Sigmoid colon (tissue), 7 donors: ENCODE measurements around the gene FSD1L. TPM values are rescaled to one million over a fixed set of nuclear protein-coding genes. Genes with fewer than 3 reads are reported as not detected.
A peak's percentile ranks its signal among the peaks of the same experiment; 100 is the strongest.

ENCODE experiments used
- DNase-seq: peaks from one replicate; pipeline ENCODE4 v3.0.0-alpha.2; 2019
- H3K27ac ChIP-seq, 4 donors: fragments of 200-600 bp; sonication (generic); one replicate each; pipeline ENCODE4 v1.5.1; 2016 to 2019; ENCODE audit warnings: mild to moderate bottlenecking in 1 of 4
- H3K27me3 ChIP-seq, 3 donors: fragments of 200-600 bp; sonication (generic); one replicate each; pipeline ENCODE4 v1.5.1; 2019; ENCODE audit warnings: mild to moderate bottlenecking in 1 of 3
- H3K36me3 ChIP-seq, 4 donors: fragments of 200-600 bp; sonication (generic); one replicate each; pipeline ENCODE4 v1.5.1; 2016 to 2019
- H3K4me1 ChIP-seq, 4 donors: fragments of 200-600 bp; sonication (generic); one replicate each; pipeline ENCODE4 v1.5.1; 2017 to 2019
- H3K4me3 ChIP-seq, 4 donors: fragments of 200-600 bp; sonication (generic); one replicate each; pipeline ENCODE4 v1.5.1; 2017 to 2019; ENCODE audit warnings: mild to moderate bottlenecking in 2 of 4, moderate library complexity in 1 of 4
- H3K9me3 ChIP-seq, 4 donors: fragments of 200-600 bp in 3 of 4; sonication (generic) in 3 of 4; one replicate each; pipeline versions ENCODE4 v1.5.1 to v1.6.1; 2013 to 2019
- EP300 ChIP-seq, 4 donors: sonication (generic); formaldehyde crosslinking; IDR thresholded peaks; one replicate each; pipeline ENCODE4 v1.6.1; 2017; ENCODE audit warnings: antibody characterized with exemption in 4 of 4
- POLR2A ChIP-seq, 2 donors: fragments of 450-650 bp; IDR thresholded peaks; one replicate each; pipeline ENCODE4 v1.6.1; 2016; ENCODE audit warnings: antibody characterized with exemption in 2 of 2, mild to moderate bottlenecking in 2 of 2, moderate library complexity in 2 of 2
- POLR2AphosphoS5 ChIP-seq, 4 donors: sonication (generic); formaldehyde crosslinking; IDR thresholded peaks; one replicate each; pipeline ENCODE4 v1.6.1; 2017; ENCODE audit warnings: antibody characterized with exemption in 4 of 4
- WGBS, 2 donors: extraction: QIAGEN DNeasy Blood & Tissue Kit; methylation state at CpG; one replicate each; pipeline ENCODE4 v1.1.7; 2013; 5-methylcytosine and 5-hydroxymethylcytosine counted together
- intact Hi-C: fragments of 100-400 bp; cut with DNase I; formaldehyde crosslinking; loops from one replicate; pipeline ENCODE4 v1.15.1; 2023
- polyA plus RNA-seq, 3 donors: library from polyadenylated mRNA; stranded (reverse); fragments of 200-250 nt; gene quantifications; one replicate each; pipeline ENCODE4 v1.2.3, GENCODE V29; 2013
- total RNA-seq, 4 donors: library from RNA; depleted of rRNA; stranded (reverse); fragments of >200 nt; gene quantifications; one replicate each; pipeline ENCODE4 v1.1.0, GENCODE V29; 2016
- TF ChIP-seq, protein P1 (sequence below), 4 experiments: fragments of 450-650 bp in 3 of 4; fragments of 200-600 bp in 1 of 4; IDR thresholded peaks; one replicate each; pipeline ENCODE4 v1.5.1; 2016 to 2019; ENCODE audit warnings: antibody characterized with exemption in 4 of 4, mild to moderate bottlenecking in 3 of 4, moderate library complexity in 2 of 4
- donor health status: healthy with polysubstance abuse.
- donor health status: Bipolar disorder and iron deficiency.
- donor health status: healthy.

FSD1L gene
- total and polyA plus RNA-seq, 7 donors: 1.2 to 6.4 (median 3.9) TPM

DNA sequence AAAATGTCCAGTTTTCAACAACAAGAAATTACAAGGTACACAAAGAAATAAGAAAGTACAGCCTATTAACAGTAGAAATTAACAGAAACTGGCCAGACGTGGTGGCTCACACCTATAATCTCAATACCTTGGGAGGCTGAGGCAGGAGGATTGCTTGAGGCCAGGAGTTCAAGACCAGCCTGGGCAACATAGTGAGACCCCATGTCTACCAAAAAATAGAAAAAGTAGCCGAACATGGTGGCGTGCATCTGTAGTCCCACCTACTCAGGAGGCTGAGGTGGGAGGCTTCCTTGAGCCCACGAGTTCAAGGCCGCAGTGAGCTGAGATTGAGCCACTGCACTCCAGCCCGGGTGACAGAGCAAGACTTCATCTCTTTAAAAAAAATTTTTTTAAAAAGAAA, 41.5 kb upstream of the FSD1L start:
- Histone ChIP-seq H3K9me3 (peaks cover 0 to 3% (median 0%) of the 10 kb centered on the region in 4 donors), H3K27ac (no peak overlapping the region), H3K27me3 (no peaks in the 10 kb centered on the region), H3K36me3 (no peaks in the 10 kb centered on the region), H3K4me3 (no peak overlapping the region), H3K4me1 (no peaks in the 10 kb centered on the region)
- 95 to 96% methylated on average over 6 of the region's 6 CpGs for WGBS, 2 donors
- intact Hi-C loops: no loop called here
- DNase-seq: no peak
- TF ChIP-seq, protein P1, sequence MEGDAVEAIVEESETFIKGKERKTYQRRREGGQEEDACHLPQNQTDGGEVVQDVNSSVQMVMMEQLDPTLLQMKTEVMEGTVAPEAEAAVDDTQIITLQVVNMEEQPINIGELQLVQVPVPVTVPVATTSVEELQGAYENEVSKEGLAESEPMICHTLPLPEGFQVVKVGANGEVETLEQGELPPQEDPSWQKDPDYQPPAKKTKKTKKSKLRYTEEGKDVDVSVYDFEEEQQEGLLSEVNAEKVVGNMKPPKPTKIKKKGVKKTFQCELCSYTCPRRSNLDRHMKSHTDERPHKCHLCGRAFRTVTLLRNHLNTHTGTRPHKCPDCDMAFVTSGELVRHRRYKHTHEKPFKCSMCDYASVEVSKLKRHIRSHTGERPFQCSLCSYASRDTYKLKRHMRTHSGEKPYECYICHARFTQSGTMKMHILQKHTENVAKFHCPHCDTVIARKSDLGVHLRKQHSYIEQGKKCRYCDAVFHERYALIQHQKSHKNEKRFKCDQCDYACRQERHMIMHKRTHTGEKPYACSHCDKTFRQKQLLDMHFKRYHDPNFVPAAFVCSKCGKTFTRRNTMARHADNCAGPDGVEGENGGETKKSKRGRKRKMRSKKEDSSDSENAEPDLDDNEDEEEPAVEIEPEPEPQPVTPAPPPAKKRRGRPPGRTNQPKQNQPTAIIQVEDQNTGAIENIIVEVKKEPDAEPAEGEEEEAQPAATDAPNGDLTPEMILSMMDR (IDR thresholded peaks at IDR 0.05): no peak
- no peak for TF ChIP-seq POLR2A (IDR thresholded peaks at IDR 0.05)
- TF ChIP-seq EP300 (IDR thresholded peaks at IDR 0.05): no peak
- no peak for TF ChIP-seq POLR2AphosphoS5 (IDR thresholded peaks at IDR 0.05)

DNA sequence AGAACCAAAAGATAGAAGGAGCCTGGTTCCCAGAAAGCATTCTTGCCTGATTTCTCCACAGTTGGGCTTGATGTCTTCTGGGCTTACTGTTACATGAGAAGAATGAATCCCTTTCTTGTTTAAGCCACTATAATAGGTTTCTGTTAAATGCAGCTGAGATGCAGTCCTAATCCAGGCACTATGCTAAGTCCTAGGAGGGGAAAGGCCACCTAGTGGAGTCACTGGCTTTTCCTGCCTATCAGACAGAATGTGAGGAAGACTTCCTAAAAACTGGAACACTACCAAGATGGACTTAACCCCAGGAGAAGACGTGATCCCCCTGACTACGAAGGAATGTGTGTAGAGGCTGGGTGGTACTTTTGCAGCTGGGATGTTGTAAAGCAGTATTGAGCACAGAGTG, 34.3 kb upstream of the FSD1L start:
- Histone ChIP-seq H3K4me3 (no peak overlapping the region), H3K27me3 (no peaks in the 10 kb centered on the region), H3K27ac (no peak overlapping the region), H3K4me1 (peaks cover 0 to 7% (median 4%) of the 10 kb centered on the region in 4 donors), H3K36me3 (no peaks in the 10 kb centered on the region), H3K9me3 (peaks cover 0 to 5% (median 0%) of the 10 kb centered on the region in 4 donors)
- TF ChIP-seq, protein P1 (IDR thresholded peaks at IDR 0.05): peak in 3 of 4 experiments; percentile 9 to 29 (median 23)
- TF ChIP-seq POLR2AphosphoS5 (IDR thresholded peaks at IDR 0.05): no peak
- 18 to 53% methylated on average over 2 of the region's 2 CpGs for WGBS, 2 donors
- intact Hi-C loops: loop anchor here (10.0 kb wide), 2 partner anchors 419 to 649 kb away; partner anchors contain the start of gene NIPSNAP3B
- no peak for DNase-seq

DNA sequence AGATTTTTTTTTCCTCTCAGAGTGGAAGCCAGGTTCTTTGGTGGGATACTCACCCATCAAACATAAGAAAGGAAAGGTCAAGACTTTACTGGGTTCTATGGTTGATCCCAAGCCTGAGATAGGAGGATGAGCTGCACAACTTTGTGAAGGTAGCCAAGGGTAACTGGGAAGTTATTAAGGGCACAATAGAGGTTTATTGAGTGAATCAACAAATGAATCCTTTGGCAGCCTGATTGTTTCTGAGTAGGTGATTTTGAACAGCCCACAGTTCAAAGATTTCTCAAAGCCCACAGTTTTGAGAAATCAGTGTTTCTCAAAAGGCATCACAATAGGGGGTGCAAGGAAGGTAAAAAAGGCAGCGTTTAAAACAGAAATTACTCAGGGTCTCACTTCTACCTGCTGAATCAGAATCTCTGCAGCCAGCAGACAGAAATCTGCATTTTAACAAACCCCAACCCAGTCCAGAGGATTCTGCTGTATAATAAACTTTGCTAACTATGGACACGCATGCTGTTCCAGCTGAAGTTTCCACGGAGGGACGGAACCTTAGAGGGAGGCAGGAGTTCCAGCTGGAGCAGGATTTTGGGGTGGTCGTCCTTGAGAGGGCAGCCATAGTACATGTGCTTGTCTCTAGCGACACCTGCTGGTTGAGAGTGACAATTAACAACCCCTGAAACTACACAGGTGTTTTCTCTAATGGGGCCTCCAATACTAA, 32.7 kb upstream of the FSD1L start:
- TF ChIP-seq POLR2A (IDR thresholded peaks at IDR 0.05) (no peak), POLR2AphosphoS5 (IDR thresholded peaks at IDR 0.05) (peak in 1 of 4 donors; percentile 13), EP300 (IDR thresholded peaks at IDR 0.05) (no peak)
- TF ChIP-seq, protein P1 (IDR thresholded peaks at IDR 0.05): peak; percentile 70 to 90 (median 87)
- peak; percentile 75 for DNase-seq
- intact Hi-C loops: loop anchor here (2.0 to 10.0 kb wide), 5 partner anchors 258 to 650 kb away; partner anchors contain the start of gene NIPSNAP3B
- no peak overlapping the region for H3K27ac ChIP-seq
- H3K4me3 ChIP-seq: no peak overlapping the region
- 6 to 7% methylated on average over 6 of the region's 6 CpGs for WGBS, 2 donors
- H3K27me3 ChIP-seq: no peaks in the 10 kb centered on the region
- no peaks in the 10 kb centered on the region for H3K36me3 ChIP-seq
- H3K9me3 ChIP-seq: peaks cover 0 to 2% (median 0%) of the 10 kb centered on the region in 4 donors
- peaks cover 0 to 7% (median 4%) of the 10 kb centered on the region in 4 donors for H3K4me1 ChIP-seq

DNA sequence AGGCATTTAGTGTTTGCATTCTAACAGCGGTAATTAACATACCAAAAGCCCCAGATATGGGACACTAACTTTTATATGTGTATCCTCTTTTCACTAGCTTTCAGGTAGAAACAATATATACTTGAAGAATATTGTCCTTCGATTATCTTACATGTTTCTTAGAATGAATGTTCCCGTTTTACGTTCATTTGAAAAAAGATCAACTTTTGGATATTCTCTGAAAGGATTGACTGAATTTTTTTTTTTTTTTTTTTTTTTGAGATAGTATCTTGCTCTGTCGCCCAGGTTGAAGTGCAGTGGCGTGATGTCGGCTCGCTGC, 32.2 kb upstream of the FSD1L start:
- Histone ChIP-seq H3K27me3 (no peaks in the 10 kb centered on the region), H3K36me3 (no peaks in the 10 kb centered on the region), H3K27ac (no peak overlapping the region), H3K4me1 (peaks cover 0 to 7% (median 4%) of the 10 kb centered on the region in 4 donors), H3K9me3 (peaks cover 0 to 2% (median 0%) of the 10 kb centered on the region in 4 donors), H3K4me3 (no peak overlapping the region)
- DNase-seq: no peak
- TF ChIP-seq, protein P1 (IDR thresholded peaks at IDR 0.05): no peak
- TF ChIP-seq EP300 (IDR thresholded peaks at IDR 0.05): no peak
- TF ChIP-seq POLR2A (IDR thresholded peaks at IDR 0.05): no peak
- no peak for TF ChIP-seq POLR2AphosphoS5 (IDR thresholded peaks at IDR 0.05)
- 82 to 84% methylated on average over 8 of the region's 8 CpGs for WGBS, 2 donors
- intact Hi-C loops: loop anchor here (2.0 to 10.0 kb wide), 5 partner anchors 258 to 651 kb away; partner anchors contain the start of gene NIPSNAP3B
